H54 (cell line): ENCODE results near the gene RGS7.

ENCODE experiments used
- DNase-seq: peaks from one replicate; pipeline ENCODE4 v3.0.0; 2011; ENCODE audit warnings: low spot score, mixed read lengths; ENCODE audit not compliant: insufficient read length
- FAIRE-seq: peaks from 3 replicates; lab custom pipeline; 2011; peaks lifted over from hg19 to GRCh38; lab: Jason Lieb, UNC
- POLR2A ChIP-seq: IDR thresholded peaks from 2 replicates; pipeline ENCODE4 v1.6.1; 2011; ENCODE audit warnings: low read depth, mild to moderate bottlenecking, low read length

The RGS7 gene

GRCh38 chr1:241140670-241141069 lies 216.3 kb downstream of the RGS7 start:
- no peak for TF ChIP-seq POLR2A
- DNase-seq: no peak
- no peak for FAIRE-seq

- no peak for TF ChIP-seq POLR2A
- DNase-seq (no peak), FAIRE-seq (no peak)
Measured at GRCh38 chr1:241139047-241139446, 218.0 kb downstream of the RGS7 start.

GRCh38 chr1:241138248-241138647 lies 218.8 kb downstream of the RGS7 start:
- DNase-seq: no peak
- no peak for TF ChIP-seq POLR2A
- FAIRE-seq: no peak

GRCh38 chr1:241136389-241136788 lies 220.6 kb downstream of the RGS7 start:
- no peak for TF ChIP-seq POLR2A
- DNase-seq: no peak
- no peak for FAIRE-seq

- DNase-seq (no peak), FAIRE-seq (no peak)
- TF ChIP-seq POLR2A: no peak
Measured at GRCh38 chr1:241131636-241132194, 225.3 kb downstream of the RGS7 start.

- no peak for FAIRE-seq
- DNase-seq: no peak
- no peak for TF ChIP-seq POLR2A
Measured at GRCh38 chr1:241130881-241131280, 226.1 kb downstream of the RGS7 start.

GRCh38 chr1:241129207-241129960 lies 227.6 kb downstream of the RGS7 start:
- DNase-seq: no peak
- TF ChIP-seq POLR2A: no peak
- FAIRE-seq: no peak

- FAIRE-seq (no peak), DNase-seq (no peak)
- no peak for TF ChIP-seq POLR2A
Measured at GRCh38 chr1:241125286-241125685, 231.7 kb downstream of the RGS7 start.

- DNase-seq (no peak), FAIRE-seq (no peak)
- no peak for TF ChIP-seq POLR2A
Measured at GRCh38 chr1:241118049-241118448, 239.0 kb downstream of the RGS7 start.

GRCh38 chr1:241115784-241116183 lies 241.2 kb downstream of the RGS7 start:
- FAIRE-seq (no peak), DNase-seq (no peak)
- TF ChIP-seq POLR2A: no peak

- no peak for TF ChIP-seq POLR2A
- no peak for DNase-seq
- FAIRE-seq: no peak
Measured at GRCh38 chr1:241114699-241115233, 242.2 kb downstream of the RGS7 start.

GRCh38 chr1:241113557-241113956 lies 243.4 kb downstream of the RGS7 start:
- no peak for TF ChIP-seq POLR2A

GRCh38 chr1:241109039-241109438 lies 248.0 kb downstream of the RGS7 start:
- FAIRE-seq: no peak
- no peak for TF ChIP-seq POLR2A
- no peak for DNase-seq

More at GRCh38 chr1:241113557-241113956, 243.4 kb downstream of the RGS7 start:
- DNase-seq (no peak), FAIRE-seq (no peak)

GRCh38 chr1:241105147-241105546 lies 251.9 kb downstream of the RGS7 start:
- FAIRE-seq (no peak), DNase-seq (no peak)

GRCh38 chr1:241102664-241103063 lies 254.3 kb downstream of the RGS7 start:
- TF ChIP-seq POLR2A: no peak
- FAIRE-seq (no peak), DNase-seq (no peak)

More at GRCh38 chr1:241105147-241105546, 251.9 kb downstream of the RGS7 start:
- no peak for TF ChIP-seq POLR2A
